HG02973 (cell line): ENCODE results near the gene PLK1.
"Not testable (repeated sequence)": the region's sequence is repeated elsewhere in the genome, so short reads cannot be mapped to it uniquely, and the experiment has no call there.

Experiments used
- ATAC-seq: cut with Tn5 transposase; IDR thresholded peaks from one replicate; pipeline ENCODE4 v1.9.1; 2021; ENCODE audit warnings: moderate library complexity; ENCODE audit not compliant: unreplicated experiment

Gene PLK1

DNA sequence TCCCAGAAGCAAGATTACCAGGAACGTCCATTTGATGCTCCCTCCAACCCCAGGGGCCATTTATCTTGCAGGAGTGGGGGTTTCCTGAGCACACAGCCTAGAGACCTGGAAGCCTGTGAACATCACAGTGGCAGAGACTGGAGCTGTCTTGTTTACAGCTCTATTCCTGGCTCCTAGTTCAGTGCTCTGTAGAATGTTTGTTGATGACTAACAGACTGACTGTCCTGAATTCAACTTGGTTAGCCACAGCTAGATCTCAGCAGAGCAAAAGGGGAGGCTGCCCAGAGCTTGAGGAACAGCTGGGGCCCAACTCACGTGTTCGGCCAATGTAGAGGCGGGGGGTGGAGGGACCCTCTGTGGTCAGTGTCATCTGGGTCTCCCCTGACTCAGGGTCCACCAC, 27.8 kb downstream of the PLK1 start:
- no peak for ATAC-seq

- no peak for ATAC-seq
Observed at GRCh38 chr16:23709536-23709935, 30.8 kb downstream of the PLK1 start.

DNA sequence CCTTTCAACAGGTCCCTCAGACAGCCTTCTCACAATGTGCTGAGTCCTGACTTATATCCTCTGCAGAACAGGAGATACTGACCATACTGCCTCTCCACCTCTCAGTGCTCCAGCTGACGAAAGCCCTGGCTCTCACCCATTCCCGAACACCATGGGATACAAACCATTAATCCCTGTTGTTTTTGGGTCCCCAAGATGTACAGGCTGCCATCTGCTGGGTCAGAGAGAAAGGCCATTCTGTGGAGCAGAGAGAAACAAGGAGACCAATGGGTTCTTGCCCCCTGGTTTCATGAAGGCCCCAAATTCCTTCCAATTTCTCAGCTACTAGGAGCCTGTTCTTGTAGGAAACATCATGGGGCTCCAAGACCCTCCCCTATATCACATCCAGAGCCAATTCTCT, 31.3 kb downstream of the PLK1 start:
- no peak for ATAC-seq

DNA sequence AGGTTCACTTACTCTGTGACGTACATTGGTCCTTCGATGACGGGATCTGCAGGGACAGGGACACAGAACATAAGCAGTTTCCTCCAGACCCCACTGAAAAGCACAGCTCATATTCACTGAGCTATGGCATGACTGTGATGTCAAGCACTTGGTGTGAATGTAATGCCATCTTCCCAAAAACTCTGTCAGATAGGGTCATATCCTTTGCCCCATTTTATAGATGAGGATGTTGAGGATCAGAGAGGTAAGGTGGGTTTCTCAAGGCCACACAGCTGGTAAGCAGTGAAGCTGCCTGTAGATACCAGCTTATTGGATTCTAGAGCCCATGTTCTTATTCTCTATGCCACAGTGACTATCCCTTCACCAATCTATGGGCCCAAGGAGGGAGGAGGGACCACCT, 31.8 kb downstream of the PLK1 start:
- ATAC-seq: no peak

- no peak for ATAC-seq
Observed at GRCh38 chr16:23711785-23712184, 33.1 kb downstream of the PLK1 start.

GRCh38 chr16:23712976-23713375, 34.3 kb downstream of the PLK1 start, which contains the start of gene ERN2:
Gene ERN2, minus strand, starts transcription at chr16:23713222. Its CDS starts 35 bp downstream, at chr16:23713187.
- no peak for ATAC-seq

GRCh38 chr16:23716484-23716883, 37.8 kb downstream of the PLK1 start:
- no peak for ATAC-seq

GRCh38 chr16:23722613-23723240, 44.0 kb downstream of the PLK1 start:
- ATAC-seq: not testable (repeated sequence)

DNA sequence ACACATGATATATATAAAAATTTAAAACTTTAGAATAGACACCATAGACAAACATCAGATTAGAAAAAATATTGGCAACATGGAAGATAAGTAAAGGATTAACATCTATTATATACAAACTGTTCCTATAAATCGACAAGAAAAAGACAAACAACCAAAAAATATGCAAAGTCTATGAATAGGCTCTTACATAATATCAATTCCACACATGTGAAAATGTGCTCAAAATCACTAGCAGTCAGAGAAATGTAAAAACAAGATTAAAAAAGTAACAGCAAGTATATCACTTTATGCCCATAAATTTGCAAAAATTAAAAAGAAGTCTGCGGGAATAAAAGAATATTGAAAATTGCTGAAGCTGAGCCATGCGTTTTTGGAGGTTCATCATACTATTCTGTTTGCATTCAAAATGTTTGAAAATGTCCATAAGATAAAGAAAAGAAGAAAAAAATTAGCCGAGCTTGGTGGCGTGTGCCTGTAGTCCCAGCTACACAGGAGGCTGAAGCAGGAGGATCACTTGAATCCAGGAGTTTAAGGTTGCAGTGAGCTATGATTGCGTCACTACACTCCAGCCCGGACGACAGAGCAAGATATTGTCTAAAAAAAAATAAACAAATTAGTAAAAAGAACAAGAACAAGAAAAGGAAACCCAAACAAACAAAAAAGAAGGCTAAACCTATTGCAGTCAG, 45.6 kb downstream of the PLK1 start:
- no peak for ATAC-seq

GRCh38 chr16:23724785-23725131, 46.1 kb downstream of the PLK1 start:
- no peak for ATAC-seq

GRCh38 chr16:23726710-23727109, 48.0 kb downstream of the PLK1 start:
- ATAC-seq: no peak

- ATAC-seq: no peak
Observed at GRCh38 chr16:23728112-23728477, 49.4 kb downstream of the PLK1 start.

GRCh38 chr16:23729503-23730424, 51.1 kb downstream of the PLK1 start:
- ATAC-seq: no peak

DNA sequence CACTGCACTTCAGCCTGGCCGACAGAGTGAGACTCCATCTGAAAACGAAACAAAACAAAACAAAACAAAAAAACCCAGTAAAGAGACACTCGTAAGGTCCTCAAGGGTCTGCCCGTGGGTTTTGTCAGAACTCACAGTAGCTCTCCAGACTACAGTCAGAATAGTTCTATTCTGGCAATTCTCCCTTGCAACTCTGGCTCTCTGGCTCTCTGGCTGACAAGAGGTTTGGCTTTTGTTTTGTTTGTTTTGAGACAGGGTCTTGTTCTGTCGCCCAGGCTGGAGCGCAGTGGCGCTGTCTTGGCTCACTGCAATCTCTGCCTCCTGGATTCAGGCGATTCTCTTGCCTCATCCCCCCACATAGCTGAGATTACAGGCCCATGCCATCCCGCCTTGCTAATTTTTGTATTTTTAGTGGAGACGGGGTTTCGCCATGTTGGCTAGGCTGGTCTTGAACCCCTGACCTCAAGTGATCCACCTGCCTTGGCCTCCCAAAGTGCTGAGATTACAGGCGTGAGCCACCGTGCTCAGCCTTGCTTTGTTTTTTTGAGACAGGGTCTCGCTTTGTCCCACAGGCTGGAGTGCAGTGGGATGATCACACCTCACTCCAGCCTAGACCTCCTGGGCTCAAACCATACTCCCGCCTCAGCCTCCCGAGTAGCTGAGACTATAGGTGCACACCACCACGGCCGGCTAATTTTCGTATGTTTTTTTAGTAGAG, 55.6 kb downstream of the PLK1 start:
- ATAC-seq: no peak

DNA sequence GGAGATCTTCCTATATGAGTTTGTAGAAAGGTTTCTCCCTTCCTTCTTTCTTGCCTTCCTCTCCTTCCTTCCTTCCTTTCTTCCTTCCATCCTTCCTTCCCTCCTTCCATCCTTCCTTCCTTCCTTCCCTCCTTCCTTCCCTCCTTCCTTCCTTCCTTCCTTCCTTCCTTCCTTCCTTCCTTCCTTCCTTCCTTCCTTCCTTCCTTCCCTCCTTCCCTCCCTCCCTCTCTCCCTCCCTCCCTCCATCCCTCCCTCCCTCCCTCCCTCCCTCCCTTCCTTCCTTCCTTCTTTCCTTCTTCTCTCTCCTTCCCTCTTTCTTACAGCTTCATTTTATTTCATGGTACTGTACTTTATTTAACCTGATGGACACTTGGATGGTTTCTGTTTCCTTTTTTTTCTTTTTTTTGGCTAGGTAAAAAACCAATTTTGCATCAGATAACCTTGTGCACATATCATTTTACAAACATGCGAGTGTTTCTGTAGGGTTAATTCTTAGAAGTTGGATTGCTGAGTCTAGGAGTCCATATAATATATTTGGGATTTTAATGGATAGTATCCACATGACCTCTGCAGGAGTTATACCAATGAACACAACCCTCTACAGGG, 58.8 kb downstream of the PLK1 start:
- not testable (repeated sequence) for ATAC-seq

GRCh38 chr16:23739516-23739915, 60.8 kb downstream of the PLK1 start:
- no peak for ATAC-seq
